Ramos (cell line): ENCODE results near the gene FAM107B.

ENCODE experiments used
- in situ Hi-C: fragments of 300-500 bp; cut with MboI; formaldehyde crosslinking; loops from one replicate; pipeline ENCODE4 v1.14.3; 2022; ENCODE audit warnings: low sequenced_read_pairs; ENCODE audit not compliant: unreplicated experiment

FAM107B gene

DNA sequence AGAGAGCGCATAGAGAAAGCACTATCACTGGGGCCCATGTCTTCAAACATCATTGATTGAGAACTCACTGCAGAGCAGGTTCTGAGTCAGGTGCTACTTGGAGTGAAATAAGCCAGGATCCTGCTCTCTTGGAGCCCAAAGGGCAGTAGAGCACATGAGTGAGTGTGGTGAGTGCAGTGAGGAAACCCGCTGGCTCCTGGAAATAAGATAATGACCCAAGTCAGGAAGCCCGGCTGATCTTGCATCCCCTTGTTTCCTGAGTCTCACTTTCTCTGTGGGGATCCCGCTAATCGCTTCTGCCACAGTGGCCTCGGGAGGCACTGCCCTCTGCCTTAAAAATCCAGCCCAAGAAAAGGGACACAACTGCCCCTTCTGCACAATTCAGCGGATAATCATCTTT, 7.1 kb upstream of the FAM107B start:
- in situ Hi-C loops: no loop called here

DNA sequence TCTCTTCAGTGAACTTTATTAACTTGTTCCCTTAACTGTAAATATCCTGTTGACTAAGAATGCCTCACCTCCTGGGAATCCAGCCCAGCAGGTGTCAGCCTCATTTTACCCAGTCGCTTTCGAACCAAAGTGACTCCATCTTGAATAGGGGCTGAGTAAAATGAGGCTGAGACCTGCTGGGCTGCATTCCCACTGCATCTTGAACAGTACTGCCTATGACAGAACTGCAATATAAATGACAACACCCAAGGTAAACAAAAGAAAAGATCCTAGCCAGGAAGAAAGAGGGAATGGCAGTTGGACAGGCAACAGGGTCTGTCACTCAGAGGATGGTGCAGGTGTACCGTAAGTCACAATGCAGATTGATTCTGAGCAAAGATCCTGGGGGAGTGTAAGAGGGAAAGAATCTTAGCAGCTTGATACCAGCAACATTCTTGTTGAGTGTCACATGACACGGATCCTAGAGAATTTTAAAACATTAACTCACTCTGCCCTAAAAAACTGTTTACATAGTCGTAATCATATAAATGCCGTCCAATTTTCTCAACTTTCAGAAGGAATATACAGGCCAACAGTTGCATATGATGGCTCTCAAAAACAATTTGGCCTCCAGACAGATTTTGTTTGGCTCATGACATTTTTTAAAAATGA, 4.4 kb upstream of the FAM107B start:
- in situ Hi-C loops: no loop called here

DNA sequence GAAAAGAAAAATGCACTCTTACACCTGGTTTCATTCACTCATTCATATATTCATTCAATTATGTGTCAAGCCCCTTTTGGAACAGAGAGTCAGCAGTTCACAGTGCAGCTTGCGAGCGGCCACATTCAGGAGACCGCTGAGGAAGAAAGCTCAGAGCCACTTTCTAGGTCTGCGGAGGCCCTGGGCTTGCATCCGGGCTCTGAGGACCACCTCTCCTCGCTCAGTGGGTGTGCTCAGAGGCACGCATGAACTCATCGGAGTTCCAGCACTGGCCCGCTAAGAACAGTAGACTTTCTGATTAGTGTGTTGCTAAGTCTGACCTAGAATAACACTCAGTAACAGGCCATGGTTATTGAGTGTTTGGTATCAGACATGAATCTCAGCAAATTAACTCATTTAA, 1.8 kb upstream of the FAM107B start:
- in situ Hi-C loops: no loop called here

DNA sequence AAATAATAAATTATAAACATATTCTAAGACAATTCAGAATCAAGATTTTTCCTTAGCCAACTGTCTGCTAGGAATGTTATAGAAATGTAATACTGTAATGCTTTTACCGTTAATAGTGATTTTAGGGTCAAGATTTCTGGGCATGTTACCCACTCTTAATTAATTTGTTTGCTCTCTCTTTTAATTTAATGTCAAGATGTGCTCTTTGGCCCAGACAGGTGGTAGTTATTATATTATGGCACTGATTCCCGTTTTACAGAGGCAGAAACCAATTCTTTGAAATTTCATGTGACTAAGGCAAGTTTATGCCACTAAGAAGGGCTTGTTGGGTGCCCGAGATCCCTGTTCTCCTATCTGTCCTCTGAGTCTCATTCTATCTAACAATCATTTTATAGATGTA, 959 bp upstream of the FAM107B start:
- in situ Hi-C loops: no loop called here

DNA sequence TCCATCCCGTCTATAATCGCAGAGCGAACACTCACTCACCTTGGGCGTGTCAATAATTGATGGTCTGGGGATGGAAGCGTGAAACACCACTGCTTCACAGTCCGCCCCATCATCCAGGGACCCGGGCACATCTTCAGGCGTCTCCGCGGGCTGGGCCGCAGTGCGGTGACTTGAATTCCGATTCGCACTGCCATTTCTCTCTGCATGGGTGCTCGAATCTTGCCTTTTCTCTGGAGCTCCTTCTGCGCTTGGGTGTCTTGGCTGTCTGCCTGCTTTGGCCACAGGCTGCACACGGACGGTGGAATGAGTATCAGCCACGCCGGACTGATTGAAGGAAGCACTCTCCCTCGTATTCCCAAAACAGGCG, 500 bp downstream of the FAM107B start:
- in situ Hi-C loops: no loop called here

DNA sequence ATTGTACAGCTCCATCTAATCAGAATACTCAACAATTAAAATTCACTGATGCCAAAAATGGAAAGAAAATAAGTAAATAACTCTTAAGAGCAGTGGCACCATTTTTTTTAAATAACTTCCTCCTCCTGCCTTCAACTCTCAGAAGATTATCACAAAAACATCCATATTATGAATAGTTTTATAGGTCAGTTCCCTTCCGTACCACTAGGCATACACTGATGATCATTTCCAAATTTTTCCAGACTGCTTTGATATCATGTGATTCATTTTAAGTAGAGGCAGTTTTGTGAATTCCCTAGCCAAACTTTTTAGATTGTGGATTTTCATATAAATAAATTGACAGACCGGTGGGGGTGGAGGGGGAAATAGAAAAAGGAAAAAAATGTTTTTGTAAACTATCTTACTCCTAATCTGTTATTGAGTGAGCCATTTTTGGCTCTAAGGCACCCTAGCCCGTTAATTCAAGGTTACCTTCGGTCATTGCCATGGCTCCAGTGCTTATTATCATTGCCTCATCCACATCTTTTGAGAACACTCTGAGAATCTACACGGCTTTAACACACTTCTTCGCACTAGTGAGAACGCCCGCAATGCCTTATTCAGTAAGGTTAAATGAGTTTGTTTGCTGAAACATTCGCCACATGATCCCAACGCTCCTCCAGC, 1.0 kb downstream of the FAM107B start:
- in situ Hi-C loops: no loop called here

DNA sequence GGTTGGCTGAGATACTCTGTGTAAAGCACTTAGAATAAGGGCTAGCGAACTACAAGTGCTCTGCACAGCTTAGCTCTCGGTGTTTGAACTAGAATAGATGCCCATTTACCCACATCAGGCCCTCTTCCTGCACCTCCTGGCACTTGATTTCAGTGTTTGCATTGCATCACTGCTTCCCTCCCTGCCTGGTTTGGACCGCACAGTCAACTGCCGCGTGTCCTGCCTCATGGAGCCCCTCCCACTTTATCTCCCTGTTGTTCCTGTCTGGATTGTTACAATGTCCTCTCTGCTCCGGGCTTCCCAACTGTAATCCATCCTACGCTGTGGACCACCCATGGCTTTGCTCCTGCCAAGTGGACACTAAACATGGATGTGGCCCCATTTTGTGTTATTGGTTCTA, 2.3 kb downstream of the FAM107B start:
- in situ Hi-C loops: no loop called here

DNA sequence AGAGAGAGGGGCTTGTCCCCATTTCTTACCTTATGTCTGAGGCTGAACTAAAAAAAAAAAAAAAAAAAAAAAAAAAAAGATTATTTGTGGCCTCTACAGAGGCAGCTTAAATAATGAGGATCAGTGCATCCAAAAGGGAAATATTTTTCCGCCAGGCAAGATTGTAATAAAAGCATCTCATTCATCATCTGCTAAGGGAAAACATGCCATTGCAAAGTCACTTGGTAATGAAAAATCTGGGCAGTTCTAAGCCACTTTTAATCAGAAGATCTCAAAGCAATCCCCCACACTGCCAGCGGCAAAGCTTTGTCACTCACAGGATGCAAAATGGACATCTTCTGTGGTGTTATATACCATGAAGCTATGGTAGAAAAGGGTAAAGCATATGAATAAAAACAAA, 3.8 kb downstream of the FAM107B start:
- in situ Hi-C loops: no loop called here

DNA sequence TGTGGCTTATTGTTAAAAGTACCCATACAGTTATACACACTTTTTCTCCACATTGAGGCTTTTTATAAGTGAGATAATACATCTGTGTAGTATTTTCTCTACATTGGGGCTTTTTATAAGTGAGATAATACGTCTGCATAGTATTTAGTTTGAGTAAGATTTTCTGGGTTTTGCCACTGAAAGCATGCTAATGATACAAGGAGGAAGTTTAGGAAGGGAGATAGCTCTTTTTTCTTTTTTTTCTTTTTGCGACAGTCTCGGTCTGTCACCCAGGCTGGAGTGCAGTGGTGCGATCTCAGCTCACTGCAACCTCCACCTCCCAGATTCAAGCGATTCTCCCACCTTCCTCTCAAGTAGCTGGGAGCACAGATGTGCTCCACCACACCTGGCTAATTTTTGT, 13.3 kb downstream of the FAM107B start:
- in situ Hi-C loops: no loop called here

DNA sequence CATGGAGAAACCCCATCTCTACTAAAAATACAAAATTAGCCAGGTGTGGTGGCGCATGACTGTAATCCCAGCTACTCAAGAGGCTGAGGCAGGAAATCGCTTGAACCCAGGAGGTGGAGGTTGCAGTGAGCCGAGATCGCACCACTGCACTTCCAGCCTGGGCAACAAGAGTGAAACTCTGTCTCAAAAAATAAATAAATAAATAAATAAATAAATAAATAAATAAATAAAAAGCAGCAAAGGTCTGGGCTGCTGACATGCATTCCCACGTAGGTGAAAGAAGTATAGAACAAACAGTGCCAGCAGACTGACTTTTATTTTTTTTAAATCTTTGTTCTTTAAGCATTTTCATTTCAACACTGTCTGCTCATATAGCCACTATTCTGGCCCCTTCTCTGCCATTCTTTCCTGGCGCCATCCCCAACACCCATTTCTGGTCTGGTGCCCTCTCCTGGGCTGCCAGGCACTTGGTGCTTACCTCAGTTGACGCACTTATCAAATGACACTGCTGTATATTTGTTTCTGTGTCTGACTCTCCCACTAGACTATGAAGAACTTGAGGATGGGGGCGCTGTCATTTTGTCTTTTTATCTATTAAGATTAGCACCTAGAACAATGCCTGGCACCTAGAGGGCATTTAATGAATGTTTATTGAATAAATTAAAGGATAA, 15.6 kb downstream of the FAM107B start:
- in situ Hi-C loops: no loop called here

DNA sequence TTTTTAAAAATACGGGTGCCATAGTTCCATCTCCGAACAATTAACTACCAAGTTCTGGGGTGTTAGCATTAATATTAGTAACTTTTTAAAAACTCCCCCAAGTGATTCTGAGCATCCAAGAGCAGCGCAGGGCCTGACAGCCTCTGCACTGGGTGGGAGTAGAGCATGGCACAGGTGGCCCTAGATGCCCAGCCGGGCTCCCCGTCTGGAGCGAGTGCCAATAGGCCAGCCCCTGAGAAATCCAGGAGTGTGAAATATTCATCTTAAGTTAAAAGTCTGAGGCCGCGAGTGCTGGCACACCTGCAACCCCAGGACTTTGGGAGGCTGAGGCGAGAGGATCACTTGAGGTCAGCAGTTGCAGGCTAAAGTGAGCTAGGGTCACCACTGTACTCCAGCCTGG, 16.2 kb downstream of the FAM107B start:
- in situ Hi-C loops: no loop called here

DNA sequence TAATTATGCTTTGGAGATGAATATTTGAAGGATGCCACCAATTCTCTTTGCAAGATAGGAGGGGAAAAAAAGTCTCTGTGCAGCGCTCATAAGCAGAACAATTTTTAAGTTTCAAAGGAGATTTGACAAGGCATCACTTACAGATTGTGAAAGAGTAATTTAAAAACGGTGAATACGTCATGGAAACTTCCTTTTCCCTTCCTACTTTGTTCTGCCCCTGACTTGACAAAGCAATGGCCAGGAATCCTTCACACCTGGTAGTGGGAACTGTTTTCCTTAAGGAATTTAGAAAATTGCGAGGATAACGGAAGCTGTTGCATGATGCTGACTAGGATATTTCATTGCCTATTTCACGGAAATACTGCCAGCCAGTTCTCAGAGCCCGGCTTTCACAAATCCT, 16.7 kb downstream of the FAM107B start:
- in situ Hi-C loops: no loop called here

DNA sequence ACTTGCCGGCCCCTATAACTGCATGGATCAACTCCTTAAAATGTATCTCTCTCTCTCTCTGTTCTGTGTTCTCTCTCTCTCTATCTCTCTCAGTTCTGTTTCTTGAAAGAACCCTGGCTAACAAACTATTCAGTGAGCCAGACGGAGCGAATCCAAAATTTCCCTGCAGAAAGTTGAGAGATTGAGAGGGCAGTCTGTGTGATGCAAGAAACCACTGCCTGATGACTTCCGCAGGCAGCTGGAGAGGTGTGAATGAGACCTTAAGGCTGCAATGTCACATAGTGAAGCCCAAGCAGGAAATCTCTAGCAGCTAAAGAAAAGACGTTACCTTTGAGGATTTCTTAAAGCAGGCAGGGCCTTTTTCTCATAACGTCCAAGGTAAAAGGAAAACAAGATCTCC, 17.3 kb downstream of the FAM107B start:
- in situ Hi-C loops: no loop called here

DNA sequence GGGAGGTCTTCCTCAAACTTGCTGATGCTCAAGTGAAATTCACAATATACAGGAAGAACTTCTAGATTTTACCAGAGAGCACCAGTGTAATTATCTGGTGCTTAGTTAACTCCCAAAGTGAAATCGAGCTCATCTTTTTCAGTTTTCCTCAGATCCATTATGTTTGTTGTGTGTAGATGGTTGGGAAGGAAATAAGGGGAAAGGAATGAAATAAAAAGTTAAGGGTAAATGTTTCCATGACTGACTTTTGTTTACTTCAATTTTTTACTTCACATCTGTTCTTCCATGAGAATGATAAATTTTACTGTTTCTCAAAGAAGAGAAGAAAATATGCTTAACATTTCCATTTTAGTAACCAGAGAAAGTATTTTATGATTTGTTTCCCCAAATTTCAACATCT, 21.3 kb downstream of the FAM107B start:
- in situ Hi-C loops: no loop called here

DNA sequence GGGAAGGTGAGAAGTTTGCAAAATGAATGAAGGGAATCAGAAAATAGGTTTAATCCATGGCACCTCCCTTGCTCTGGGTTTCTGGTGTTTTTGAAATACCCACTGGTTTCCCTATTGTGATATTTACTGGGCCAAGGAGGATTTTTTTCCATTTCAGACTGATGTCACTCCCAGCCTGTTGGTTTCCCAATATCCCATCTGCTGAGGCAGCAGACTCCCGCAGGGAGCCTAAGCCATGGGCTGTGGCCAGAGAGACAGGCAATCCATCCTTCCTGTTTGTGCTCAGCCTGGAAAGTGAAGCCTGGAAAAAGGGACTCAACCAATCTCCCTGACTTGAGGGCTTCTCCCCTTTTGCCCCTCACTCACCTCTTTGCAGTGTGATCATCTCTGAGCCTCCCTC, 22.8 kb downstream of the FAM107B start:
- in situ Hi-C loops: no loop called here

DNA sequence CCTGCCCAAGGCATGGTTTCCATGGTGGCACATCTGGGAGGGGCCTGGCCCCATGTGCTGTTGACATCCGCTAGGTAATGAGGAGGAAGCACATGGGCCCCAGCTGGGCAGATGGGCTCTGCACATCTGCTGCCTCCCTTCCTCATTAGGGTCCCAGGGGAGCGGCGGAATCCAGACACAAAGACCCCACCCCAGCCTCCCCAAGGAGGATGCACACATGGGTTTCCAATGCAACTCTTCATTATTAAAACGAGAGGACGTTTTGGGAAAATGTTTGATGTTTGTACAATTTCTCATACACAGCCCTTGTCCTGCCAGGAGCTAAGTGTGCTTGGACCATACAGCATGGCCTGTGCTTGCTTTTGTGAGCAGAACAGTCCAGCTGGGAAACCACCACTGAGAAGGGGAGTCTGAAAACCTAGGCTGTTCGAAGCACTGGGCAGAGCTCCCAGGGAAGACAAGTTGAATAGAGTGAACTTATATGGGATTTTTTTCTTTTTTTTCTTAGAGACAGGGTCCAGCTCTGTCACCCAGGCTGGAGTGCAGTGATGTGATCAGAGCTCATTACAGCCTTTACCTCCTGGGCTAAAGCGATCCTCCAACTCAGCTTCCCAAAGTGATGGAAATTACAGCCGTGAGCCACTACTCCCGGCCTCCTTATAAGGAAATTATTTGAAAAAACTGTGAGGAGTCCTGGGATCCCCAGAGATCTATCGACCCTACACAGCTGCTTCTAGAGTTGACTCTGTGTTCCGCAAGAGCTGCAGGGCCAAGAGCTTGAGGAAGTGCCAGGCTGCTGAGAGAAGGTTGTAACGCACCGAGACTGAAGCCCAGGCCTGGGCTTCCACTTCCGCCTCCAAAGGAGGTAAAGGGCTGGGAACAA, 23.4 kb downstream of the FAM107B start:
- in situ Hi-C loops: no loop called here

DNA sequence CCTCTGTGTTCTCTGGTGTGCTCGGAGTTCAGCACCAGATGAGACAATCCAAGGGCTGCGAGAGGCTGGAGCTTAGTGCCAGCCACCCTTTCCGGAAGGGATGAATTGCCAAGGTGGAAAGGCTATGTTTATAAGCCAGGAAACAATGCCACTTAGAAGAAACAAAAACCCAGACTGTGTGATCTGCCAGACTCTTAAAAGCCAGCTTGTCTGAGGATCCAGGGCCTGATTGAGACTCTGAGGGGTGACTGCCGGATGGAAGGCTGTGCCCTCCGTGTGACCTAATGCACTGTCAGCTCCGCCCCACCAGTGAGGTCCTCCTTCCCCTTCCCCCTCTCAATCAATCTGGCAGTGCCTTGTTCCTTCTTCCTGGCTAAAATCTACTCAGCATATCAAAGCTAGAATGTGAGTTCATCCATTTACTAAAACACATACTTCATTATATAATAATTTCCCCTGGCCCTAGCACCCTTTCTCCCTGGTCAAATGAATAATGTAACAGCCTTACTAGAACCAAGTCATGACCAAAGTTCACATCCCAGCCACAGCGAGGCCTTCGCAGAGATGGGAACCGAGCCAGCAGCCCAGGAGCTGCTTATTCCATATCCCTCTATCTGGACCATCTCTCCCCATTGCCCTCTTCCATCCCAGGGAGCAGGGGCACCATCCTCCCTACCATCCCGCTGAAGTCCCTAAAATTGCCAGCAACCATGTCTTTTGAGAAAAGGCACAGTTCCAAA, 25.5 kb downstream of the FAM107B start:
- in situ Hi-C loops: no loop called here

DNA sequence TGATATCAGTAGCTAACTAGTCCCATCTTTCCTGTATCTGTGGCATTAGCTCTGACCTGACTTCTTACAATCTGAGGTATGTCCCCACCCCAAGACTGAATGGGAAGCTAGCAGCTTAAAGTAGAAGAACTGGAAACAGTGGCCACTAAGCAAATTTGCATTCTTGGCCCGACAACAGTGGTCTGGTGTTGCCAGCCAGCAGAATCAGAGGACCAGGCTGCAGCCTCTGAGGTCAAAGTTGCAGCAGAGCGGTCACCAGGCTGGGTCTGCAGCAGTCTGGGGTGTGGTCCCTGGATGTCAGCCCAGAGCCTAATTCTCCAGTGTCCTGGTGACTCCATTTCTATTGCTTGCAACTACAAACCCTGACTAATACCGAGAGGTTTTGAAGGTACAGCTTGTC, 26.3 kb downstream of the FAM107B start:
- in situ Hi-C loops: no loop called here

DNA sequence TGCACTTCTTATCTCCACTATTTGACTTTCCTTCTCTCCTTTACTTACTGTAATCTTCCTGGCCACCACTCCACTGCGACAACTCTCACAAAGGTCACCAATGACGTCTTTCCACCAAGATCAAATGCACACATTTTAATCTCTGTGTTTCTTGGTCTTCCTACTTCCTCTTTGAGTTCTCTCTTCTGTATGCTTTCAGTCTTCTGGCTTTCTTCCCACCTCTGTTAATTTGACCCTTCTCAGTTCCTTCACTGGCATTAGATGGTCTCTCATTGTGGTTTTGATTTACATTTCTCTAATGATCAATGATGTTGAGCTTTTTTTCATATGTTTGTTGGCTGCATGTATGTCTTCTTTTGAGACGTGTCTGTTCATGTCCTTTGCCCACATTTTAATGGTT, 31.9 kb downstream of the FAM107B start:
- in situ Hi-C loops: loop anchor here (5.0 kb wide), 1 partner anchor 136 kb away; no protein-coding TSS in a partner anchor

DNA sequence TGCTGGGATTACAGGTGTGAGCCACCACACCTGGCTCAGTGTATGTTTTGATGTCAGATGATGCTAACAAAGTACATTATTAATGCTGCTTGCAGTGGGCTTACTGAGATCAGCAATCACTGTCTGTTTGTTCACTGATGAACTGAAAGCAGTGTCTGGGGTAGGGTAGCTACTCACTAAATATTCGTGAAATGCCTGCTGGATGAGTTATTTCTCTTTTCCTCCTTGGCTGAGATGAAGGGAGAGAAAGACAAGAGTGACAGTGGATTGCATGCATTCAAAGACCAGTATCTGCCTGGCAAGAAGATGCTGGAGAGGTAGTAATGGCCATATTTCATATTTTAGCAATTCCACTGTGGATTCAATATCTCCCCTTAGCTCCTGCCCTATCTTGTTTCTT, 32.3 kb downstream of the FAM107B start:
- in situ Hi-C loops: loop anchor here (5.0 kb wide), 1 partner anchor 135 kb away; no protein-coding TSS in a partner anchor
